Astrocyte of the cerebellum (primary cell): ENCODE data around the gene ADAMTS20.
A peak's percentile ranks its signal among the peaks of the same experiment; 100 is the strongest.
"Not testable (repeated sequence)": the region's sequence is repeated elsewhere in the genome, so short reads cannot be mapped to it uniquely, and the experiment has no call there.

ENCODE experiments used
- DNase-seq: peaks from one replicate; pipeline ENCODE4 v3.0.0-alpha.2; 2011; ENCODE audit warnings: low read depth
- H3K4me3 ChIP-seq: 2 replicates; pipeline ENCODE4 v1.5.1; 2011; ENCODE audit warnings: mild to moderate bottlenecking, low read depth, low read length, moderate library complexity
- in situ Hi-C: cut with HindIII; loops from 2 replicates; pipeline ENCODE4 v1.10.0; 2017; ENCODE audit warnings: low sequenced_read_pairs
- TF ChIP-seq, protein P1 (sequence below): IDR thresholded peaks from 2 replicates; pipeline ENCODE4 v1.5.1; 2012; ENCODE audit warnings: low read length, low read depth, moderate library complexity, mild to moderate bottlenecking; ENCODE audit errors: missing control alignments

ADAMTS20 gene

GRCh38 chr12:43357141-43357540 lies 194.9 kb downstream of the ADAMTS20 start:
- no peak for DNase-seq
- in situ Hi-C loops, result no loop called here
- H3K4me3 ChIP-seq, result no peak overlapping the region
- TF ChIP-seq, protein P1, sequence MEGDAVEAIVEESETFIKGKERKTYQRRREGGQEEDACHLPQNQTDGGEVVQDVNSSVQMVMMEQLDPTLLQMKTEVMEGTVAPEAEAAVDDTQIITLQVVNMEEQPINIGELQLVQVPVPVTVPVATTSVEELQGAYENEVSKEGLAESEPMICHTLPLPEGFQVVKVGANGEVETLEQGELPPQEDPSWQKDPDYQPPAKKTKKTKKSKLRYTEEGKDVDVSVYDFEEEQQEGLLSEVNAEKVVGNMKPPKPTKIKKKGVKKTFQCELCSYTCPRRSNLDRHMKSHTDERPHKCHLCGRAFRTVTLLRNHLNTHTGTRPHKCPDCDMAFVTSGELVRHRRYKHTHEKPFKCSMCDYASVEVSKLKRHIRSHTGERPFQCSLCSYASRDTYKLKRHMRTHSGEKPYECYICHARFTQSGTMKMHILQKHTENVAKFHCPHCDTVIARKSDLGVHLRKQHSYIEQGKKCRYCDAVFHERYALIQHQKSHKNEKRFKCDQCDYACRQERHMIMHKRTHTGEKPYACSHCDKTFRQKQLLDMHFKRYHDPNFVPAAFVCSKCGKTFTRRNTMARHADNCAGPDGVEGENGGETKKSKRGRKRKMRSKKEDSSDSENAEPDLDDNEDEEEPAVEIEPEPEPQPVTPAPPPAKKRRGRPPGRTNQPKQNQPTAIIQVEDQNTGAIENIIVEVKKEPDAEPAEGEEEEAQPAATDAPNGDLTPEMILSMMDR, result no peak

- in situ Hi-C loops, result no loop called here
- no peak for DNase-seq
- TF ChIP-seq, protein P1, result no peak
- no peak overlapping the region for H3K4me3 ChIP-seq
Observed at GRCh38 chr12:43352001-43352400, 200.0 kb downstream of the ADAMTS20 start.

DNA sequence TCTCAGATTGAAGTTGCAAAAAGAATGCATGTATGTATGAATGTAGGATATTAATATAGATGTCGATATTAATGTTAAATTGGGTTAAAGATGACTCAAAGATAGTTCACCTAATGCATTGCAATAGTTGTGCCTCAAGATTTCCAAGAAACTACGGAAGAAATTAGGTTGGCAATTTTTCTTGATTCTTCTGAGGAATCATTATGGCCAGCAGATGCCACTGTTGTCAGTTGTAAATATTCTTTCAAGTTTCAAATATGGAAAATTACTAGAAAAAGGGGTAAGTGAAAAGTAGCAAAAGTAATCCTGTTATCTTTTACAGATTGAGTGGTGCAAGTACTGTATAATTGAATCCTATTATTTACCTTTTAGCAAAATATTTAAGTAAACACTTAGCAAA lies 202.1 kb downstream of the ADAMTS20 start:
- no peak for DNase-seq
- in situ Hi-C loops, result no loop called here
- no peak overlapping the region for H3K4me3 ChIP-seq
- TF ChIP-seq, protein P1, result peak; percentile 15

GRCh38 chr12:43348221-43348620 lies 203.8 kb downstream of the ADAMTS20 start:
- in situ Hi-C loops, result no loop called here
- TF ChIP-seq, protein P1, result no peak
- no peak overlapping the region for H3K4me3 ChIP-seq
- no peak for DNase-seq

- in situ Hi-C loops, result no loop called here
- H3K4me3 ChIP-seq, result no peak overlapping the region
- DNase-seq, result no peak
- TF ChIP-seq, protein P1, result no peak
Observed at GRCh38 chr12:43347026-43347425, 205.0 kb downstream of the ADAMTS20 start.

GRCh38 chr12:43345023-43345422 lies 207.0 kb downstream of the ADAMTS20 start:
- DNase-seq, result no peak
- in situ Hi-C loops, result no loop called here
- TF ChIP-seq, protein P1, result no peak
- H3K4me3 ChIP-seq, result no peak overlapping the region

DNA sequence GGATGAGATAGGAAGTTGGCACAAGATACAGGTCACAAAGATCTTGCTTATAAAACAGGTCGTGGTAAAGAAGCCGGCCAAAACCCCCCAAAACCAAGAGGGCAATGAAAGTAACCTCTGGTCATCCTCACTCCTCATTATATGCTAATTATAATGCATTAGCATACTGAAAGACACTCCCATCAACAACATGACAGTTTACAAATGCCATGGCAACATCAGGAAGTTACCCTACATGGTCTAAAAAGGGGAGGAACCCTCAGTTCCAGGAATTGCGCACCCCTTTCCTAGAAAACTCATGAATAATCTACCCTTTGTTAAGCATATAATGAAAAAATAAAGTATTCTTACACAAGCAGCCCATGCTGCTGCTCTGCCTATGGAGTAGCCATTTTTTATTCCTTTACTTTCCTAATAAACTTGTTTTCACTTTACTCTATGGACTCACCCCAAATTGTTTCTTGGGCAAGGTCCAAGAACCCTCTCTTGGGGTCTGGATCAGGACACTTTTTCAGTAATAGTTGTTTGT lies 210.2 kb downstream of the ADAMTS20 start:
- H3K4me3 ChIP-seq, DNase-seq, in situ Hi-C loops: not testable (repeated sequence)
